A549 treated with dexamethasone at 1 μM for 4 hours (cell line): ENCODE measurements around the gene ZNF738. TPM values are rescaled to one million over a fixed set of nuclear protein-coding genes. Genes with fewer than 3 reads are reported as not detected.

Experiments used
- total RNA-seq: library from RNA; stranded (reverse); fragments of 200-300 nt; extraction: Qiagen RNA extraction; gene quantifications from 5 replicates; pipeline ENCODE4 v1.2.3, GENCODE V29; 2022

The ZNF738 gene
- total RNA-seq, result 0.86 to 1.1 TPM (median 1.0 TPM) in 5 replicates

DNA sequence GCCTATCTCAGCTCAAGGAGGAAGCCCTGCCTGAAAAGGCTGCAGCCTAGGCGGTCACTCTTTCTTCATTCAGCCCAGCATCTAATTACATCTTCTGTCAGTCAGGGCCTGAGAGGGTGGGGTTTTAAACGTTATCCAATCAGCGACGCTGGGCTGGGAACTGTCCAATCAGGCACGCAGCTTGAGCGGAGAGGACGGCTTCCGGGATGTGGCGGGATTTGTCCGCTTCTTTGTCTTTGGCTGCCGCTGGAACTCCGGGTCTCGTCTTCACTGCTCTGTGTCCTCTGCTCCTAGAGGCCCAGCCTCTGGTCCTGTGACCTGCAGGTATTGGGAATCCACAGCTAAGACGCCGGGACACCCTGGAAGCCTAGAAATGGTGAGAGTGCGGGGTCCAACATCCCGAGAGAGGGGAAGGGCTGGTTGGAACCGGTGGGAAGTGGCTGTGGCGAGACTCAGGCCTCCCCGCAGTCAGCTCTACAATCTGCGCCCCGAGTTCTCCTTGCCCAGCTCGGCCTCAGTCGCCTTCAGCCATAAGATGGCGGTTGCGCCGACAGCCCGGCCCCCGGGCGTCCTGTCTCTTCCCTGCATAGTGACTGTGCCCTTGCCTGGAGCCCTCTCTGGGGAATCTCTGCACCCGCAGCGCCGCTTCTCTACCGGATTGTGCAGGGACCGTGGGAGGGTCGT lies at the start of gene ZNF738:
TSS of gene ZNF738 (plus strand) at position 233 of the 684 bp plus-strand sequence. CDS start at position 374, 141 bp downstream.

GRCh38 chr19:21328885-21329605 lies 29.8 kb upstream of the ZNF738 start, which contains the start of gene ZNF708:
Gene ZNF708, minus strand, starts transcription at chr19:21329410. Its CDS starts 198 bp downstream, at chr19:21329212.

GRCh38 chr19:21396893-21397572 lies 38.2 kb downstream of the ZNF738 start, which contains the start of gene ZNF493:
Gene ZNF493, plus strand, starts transcription at chr19:21397133. Its CDS starts 105 bp downstream, at chr19:21397238.

Other genes with a start within 250 kb of the ZNF738 start
- 2.3 to 4.3 TPM (median 3.8 TPM) in 5 replicates for gene ZNF431, start 217.0 kb upstream of the ZNF738 start, total RNA-seq
- gene ZNF708, start 29.6 kb upstream of the ZNF738 start, total RNA-seq, result 0.79 to 1.4 TPM (median 0.90 TPM) in 5 replicates
- 0.01 to 0.14 TPM (median 0.07 TPM) in 5 replicates for gene ZNF493, start 38.1 kb downstream of the ZNF738 start, total RNA-seq
- gene ZNF429, start 146.6 kb downstream of the ZNF738 start, total RNA-seq, result not detected in 5 replicates